ENCODE results near the gene ARHGAP28.
"Not testable (repeated sequence)": the region's sequence is repeated elsewhere in the genome, so short reads cannot be mapped to it uniquely, and the experiment has no call there.

The ARHGAP28 gene

GRCh38 chr18:6928359-6928758 is 198.8 kb downstream of the ARHGAP28 start:
- in situ Hi-C loops (cut with MboI; ENCODE audit: low sequenced_read_pairs): no loop called here
- H3K4me3 ChIP-seq: no peak overlapping the region
- H3K27me3 ChIP-seq (ENCODE audit: low read depth): no peaks in the 10 kb centered on the region
- H3K9me3 ChIP-seq: no peaks in the 10 kb centered on the region
- no peaks in the 10 kb centered on the region for H3K4me1 ChIP-seq
- DNase-seq (ENCODE audit: low spot score in 2 of 2): no peak
- H3K36me3 ChIP-seq (replicated peaks): no peaks in the 10 kb centered on the region

GRCh38 chr18:6929370-6930102 is 200.0 kb downstream of the ARHGAP28 start:
- in situ Hi-C loops (cut with MboI; ENCODE audit: low sequenced_read_pairs): no loop called here
- Histone ChIP-seq H3K36me3 (replicated peaks) (no peaks in the 10 kb centered on the region), H3K4me1 (no peaks in the 10 kb centered on the region), H3K4me3 (no peak overlapping the region), H3K27me3 (ENCODE audit: low read depth) (no peaks in the 10 kb centered on the region), H3K9me3 (no peaks in the 10 kb centered on the region)
- DNase-seq (ENCODE audit: low spot score in 2 of 2): peak in 1 of 2 experiments; percentile 10

- no peak for DNase-seq (ENCODE audit: low spot score in 2 of 2)
- H3K36me3 ChIP-seq (replicated peaks): no peaks in the 10 kb centered on the region
- H3K4me1 ChIP-seq: no peaks in the 10 kb centered on the region
- no peak overlapping the region for H3K4me3 ChIP-seq
- H3K9me3 ChIP-seq: no peaks in the 10 kb centered on the region
- in situ Hi-C loops (cut with MboI; ENCODE audit: low sequenced_read_pairs): no loop called here
- no peaks in the 10 kb centered on the region for H3K27me3 ChIP-seq (ENCODE audit: low read depth)
Observed at GRCh38 chr18:6934859-6935258, 205.3 kb downstream of the ARHGAP28 start.

DNA sequence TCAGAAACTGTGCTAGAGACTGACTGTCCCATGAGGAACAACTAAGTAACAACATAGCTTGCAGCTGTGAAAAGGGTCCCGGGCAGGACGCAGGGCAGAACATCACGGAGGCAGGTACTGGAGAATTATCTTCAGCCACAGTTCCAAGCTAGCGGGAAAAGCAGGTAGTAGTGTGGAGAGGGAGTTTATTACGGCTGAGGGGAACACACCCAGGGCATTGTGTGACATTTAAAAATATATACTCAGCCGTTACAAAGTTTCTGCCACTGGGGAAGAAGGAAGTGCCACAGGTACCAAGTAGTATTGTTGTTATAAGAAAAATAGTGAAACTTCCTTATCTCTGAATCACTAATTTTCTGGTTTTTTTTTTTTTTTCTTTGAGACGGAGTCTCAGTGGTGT is 208.5 kb downstream of the ARHGAP28 start:
- Histone ChIP-seq H3K9me3 (no peaks in the 10 kb centered on the region), H3K27me3 (ENCODE audit: low read depth) (no peaks in the 10 kb centered on the region), H3K36me3 (replicated peaks) (no peaks in the 10 kb centered on the region), H3K4me3 (no peak overlapping the region), H3K4me1 (no peaks in the 10 kb centered on the region)
- no peak for DNase-seq (ENCODE audit: low spot score in 2 of 2)
- in situ Hi-C loops (cut with MboI; ENCODE audit: low sequenced_read_pairs): no loop called here

DNA sequence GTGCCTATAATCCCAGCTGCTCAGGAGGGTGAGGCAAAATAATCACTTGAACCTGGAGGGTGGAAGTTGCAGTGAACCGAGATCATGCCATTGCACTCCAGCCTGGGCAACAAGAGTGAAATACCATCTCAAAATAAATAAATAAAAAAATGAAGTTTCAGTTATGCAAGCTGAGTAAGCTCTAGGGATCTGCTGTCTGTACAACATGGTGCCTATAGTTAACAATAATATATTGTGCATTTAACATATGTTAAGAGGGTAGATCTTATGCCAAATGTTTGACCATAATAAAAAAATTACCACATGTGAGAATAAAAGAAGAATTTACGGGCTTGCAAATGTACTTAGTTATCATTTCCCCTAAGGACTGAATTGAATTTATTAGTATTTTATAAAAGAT is 208.9 kb downstream of the ARHGAP28 start:
- H3K36me3 ChIP-seq (replicated peaks); H3K9me3 ChIP-seq; in situ Hi-C loops (cut with MboI; ENCODE audit: low sequenced_read_pairs); DNase-seq (ENCODE audit: low spot score in 2 of 2); H3K4me3 ChIP-seq; H3K27me3 ChIP-seq (ENCODE audit: low read depth); H3K4me1 ChIP-seq: not testable (repeated sequence)

GRCh38 chr18:6939972-6940371 is 210.5 kb downstream of the ARHGAP28 start:
- H3K36me3 ChIP-seq (replicated peaks): no peaks in the 10 kb centered on the region
- no peak overlapping the region for H3K4me3 ChIP-seq
- 0 out of 2 replicates have a peak, but pooled peaks cover 3% of the 10 kb centered on the region for H3K9me3 ChIP-seq
- in situ Hi-C loops (cut with MboI; ENCODE audit: low sequenced_read_pairs): no loop called here
- no peaks in the 10 kb centered on the region for H3K4me1 ChIP-seq
- no peaks in the 10 kb centered on the region for H3K27me3 ChIP-seq (ENCODE audit: low read depth)
- no peak for DNase-seq (ENCODE audit: low spot score in 2 of 2)

DNA sequence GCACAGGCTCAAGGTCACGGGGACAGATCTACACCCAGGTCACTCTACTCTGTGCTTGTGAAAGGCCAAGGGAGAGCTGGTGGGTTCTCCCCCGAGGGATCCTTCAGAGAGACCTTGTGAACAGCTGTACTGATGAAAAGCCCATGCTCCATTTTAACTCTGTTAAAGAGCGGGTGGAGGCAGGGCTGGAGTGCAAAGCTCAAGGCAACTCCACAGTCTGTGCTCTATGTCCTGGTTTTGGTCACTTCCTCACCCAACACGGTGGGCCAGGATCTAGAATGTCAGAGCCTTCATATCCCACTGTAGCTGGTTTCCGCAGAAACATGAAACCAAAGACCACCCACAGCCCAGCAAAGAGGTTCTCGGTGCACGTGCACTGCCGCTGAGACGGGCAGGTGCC is 210.9 kb downstream of the ARHGAP28 start:
- Histone ChIP-seq H3K27me3 (ENCODE audit: low read depth) (no peaks in the 10 kb centered on the region), H3K4me1 (no peaks in the 10 kb centered on the region), H3K9me3 (0 out of 2 replicates have a peak, but pooled peaks cover 3% of the 10 kb centered on the region), H3K36me3 (replicated peaks) (no peaks in the 10 kb centered on the region), H3K4me3 (no peak overlapping the region)
- in situ Hi-C loops (cut with MboI; ENCODE audit: low sequenced_read_pairs): no loop called here
- no peak for DNase-seq (ENCODE audit: low spot score in 2 of 2)

DNA sequence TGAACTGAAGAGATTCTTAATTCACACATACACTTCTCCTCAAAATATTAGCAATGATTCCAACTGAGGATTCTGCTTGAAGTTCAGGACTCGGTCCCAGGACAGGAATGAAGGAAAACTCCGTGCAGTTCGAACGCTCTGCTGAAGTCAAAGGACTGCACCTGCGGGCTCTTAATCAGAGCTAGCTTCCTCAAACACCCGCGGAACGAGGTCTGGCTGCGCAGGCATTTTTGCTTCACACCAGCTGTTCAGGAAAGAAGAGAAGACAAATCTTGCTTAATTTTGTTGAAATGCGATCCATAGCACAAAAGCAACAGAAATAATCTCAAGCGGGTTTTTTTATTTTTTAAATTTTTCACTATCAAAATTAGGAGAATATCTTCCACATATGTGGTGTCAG is 212.5 kb downstream of the ARHGAP28 start:
- no peaks in the 10 kb centered on the region for H3K4me1 ChIP-seq
- H3K4me3 ChIP-seq: no peak overlapping the region
- H3K27me3 ChIP-seq (ENCODE audit: low read depth): no peaks in the 10 kb centered on the region
- no peak for DNase-seq (ENCODE audit: low spot score in 2 of 2)
- 0 out of 2 replicates have a peak, but pooled peaks cover 3% of the 10 kb centered on the region for H3K9me3 ChIP-seq
- in situ Hi-C loops (cut with MboI; ENCODE audit: low sequenced_read_pairs): no loop called here
- no peaks in the 10 kb centered on the region for H3K36me3 ChIP-seq (replicated peaks)

DNA sequence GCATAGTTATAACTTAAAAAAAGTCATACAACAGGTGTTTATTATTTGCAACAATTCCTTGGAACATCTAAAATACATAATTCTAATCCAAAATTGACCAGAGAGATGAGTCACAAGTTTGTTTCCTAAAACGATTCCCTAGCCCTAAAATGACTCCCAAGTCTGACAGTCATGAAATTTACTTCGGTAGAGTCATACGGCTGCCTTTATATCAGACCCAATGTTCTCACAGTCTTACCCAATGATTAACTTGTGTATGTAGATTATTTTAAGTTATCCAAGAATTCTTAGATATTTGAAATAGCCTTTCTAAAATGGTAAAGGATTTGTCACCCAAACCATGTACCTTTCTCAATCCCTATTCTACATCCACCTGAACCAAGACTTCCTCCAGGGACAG is 213.2 kb downstream of the ARHGAP28 start:
- in situ Hi-C loops (cut with MboI; ENCODE audit: low sequenced_read_pairs): no loop called here
- Histone ChIP-seq H3K4me1 (no peaks in the 10 kb centered on the region), H3K36me3 (replicated peaks) (no peaks in the 10 kb centered on the region), H3K27me3 (ENCODE audit: low read depth) (no peaks in the 10 kb centered on the region), H3K9me3 (0 out of 2 replicates have a peak, but pooled peaks cover 3% of the 10 kb centered on the region), H3K4me3 (no peak overlapping the region)
- no peak for DNase-seq (ENCODE audit: low spot score in 2 of 2)

DNA sequence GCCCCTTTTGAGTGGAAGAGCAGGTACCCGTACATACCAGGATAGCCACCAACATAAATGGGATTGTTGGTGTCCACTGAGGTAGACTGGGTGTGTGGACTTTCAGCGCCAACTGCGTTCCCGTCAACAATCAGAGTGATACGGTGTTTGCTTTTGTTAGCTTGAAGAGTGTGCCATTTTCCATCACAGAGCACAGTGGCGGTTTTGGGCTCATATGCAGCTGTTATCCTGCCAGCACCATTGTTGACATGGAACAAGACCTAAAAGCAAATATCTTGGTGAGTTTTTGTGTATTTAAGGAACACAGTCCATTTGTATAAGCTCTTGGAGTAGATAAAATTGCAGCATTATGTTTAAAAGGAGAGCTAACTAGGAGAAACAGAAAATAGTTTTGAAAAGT is 213.6 kb downstream of the ARHGAP28 start:
- no peak for DNase-seq (ENCODE audit: low spot score in 2 of 2)
- Histone ChIP-seq H3K36me3 (replicated peaks) (no peaks in the 10 kb centered on the region), H3K27me3 (ENCODE audit: low read depth) (no peaks in the 10 kb centered on the region), H3K4me3 (no peak overlapping the region), H3K4me1 (no peaks in the 10 kb centered on the region), H3K9me3 (0 out of 2 replicates have a peak, but pooled peaks cover 3% of the 10 kb centered on the region)
- in situ Hi-C loops (cut with MboI; ENCODE audit: low sequenced_read_pairs): no loop called here

GRCh38 chr18:6947338-6948030 is 218.0 kb downstream of the ARHGAP28 start:
- no peak for DNase-seq (ENCODE audit: low spot score in 2 of 2)
- no peaks in the 10 kb centered on the region for H3K36me3 ChIP-seq (replicated peaks)
- no peak overlapping the region for H3K4me3 ChIP-seq
- 0 out of 2 replicates have a peak, but pooled peaks cover 3% of the 10 kb centered on the region for H3K9me3 ChIP-seq
- in situ Hi-C loops (cut with MboI; ENCODE audit: low sequenced_read_pairs): no loop called here
- H3K4me1 ChIP-seq: no peaks in the 10 kb centered on the region
- H3K27me3 ChIP-seq (ENCODE audit: low read depth): no peaks in the 10 kb centered on the region

DNA sequence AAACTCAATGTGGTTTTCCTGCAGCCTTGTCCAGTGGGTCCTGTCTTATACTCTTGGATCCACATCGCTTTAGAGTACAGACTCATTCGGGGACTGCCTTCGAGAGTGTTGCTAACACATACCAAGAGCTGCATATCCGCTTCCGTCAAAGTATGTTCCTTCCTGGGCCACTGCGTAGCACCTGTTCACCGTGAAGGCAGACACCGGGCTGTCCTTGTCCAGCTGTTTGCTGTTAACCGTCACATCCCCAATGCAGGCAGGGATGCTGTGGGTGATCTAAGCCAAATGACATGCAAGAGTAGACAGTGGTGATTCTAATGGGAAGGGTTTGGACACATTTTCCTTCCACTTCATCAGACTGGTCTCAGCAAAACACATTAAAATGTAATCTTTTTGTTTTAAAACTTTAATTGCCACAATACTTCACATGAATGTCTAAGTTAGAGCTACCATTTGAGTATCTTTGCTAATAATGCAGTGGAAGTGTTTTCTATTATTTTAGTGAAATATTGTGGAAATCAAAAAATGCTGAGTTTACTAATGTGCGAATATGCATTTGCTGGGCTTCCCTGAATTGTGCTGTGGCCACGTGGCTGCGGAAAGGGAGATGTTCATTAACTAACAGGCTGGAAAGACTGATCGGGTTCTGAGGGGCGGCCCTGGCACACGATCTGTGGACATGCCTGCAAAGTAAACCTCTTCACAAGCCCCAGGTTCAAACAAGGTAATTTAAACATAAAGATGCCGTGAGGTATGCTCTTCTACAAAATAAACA is 219.0 kb downstream of the ARHGAP28 start:
- no peak for DNase-seq (ENCODE audit: low spot score in 2 of 2)
- H3K4me3 ChIP-seq: no peak overlapping the region
- H3K27me3 ChIP-seq (ENCODE audit: low read depth): no peaks in the 10 kb centered on the region
- 0 out of 2 replicates have a peak, but pooled peaks cover 4% of the 10 kb centered on the region for H3K9me3 ChIP-seq
- H3K4me1 ChIP-seq: no peaks in the 10 kb centered on the region
- no peaks in the 10 kb centered on the region for H3K36me3 ChIP-seq (replicated peaks)
- in situ Hi-C loops (cut with MboI; ENCODE audit: low sequenced_read_pairs): no loop called here

GRCh38 chr18:6949800-6950586 is 220.5 kb downstream of the ARHGAP28 start:
- DNase-seq (ENCODE audit: low spot score in 2 of 2): no peak
- H3K4me1 ChIP-seq: no peaks in the 10 kb centered on the region
- H3K36me3 ChIP-seq (replicated peaks): no peaks in the 10 kb centered on the region
- H3K27me3 ChIP-seq (ENCODE audit: low read depth): no peaks in the 10 kb centered on the region
- H3K9me3 ChIP-seq: 0 out of 2 replicates have a peak, but pooled peaks cover 3% of the 10 kb centered on the region
- in situ Hi-C loops (cut with MboI; ENCODE audit: low sequenced_read_pairs): no loop called here
- no peak overlapping the region for H3K4me3 ChIP-seq
